ENCODE measurements around the gene MDP1.

The MDP1 gene

GRCh38 chr14:24211311-24211710 is 4.6 kb downstream of the MDP1 start:
- TF ChIP-seq ZNF8 (CRISPR knock-in tag; IDR thresholded peaks at IDR 0.05) (no peak), ZNF565 (CRISPR knock-in tag; conservative IDR thresholded peaks at IDR 0.05; ENCODE audit: low read depth) (no peak), TOX (CRISPR knock-in tag; IDR thresholded peaks at IDR 0.05; ENCODE audit: borderline replicate concordance) (no peak), TSHZ2 (CRISPR knock-in tag; IDR thresholded peaks at IDR 0.05) (no peak), POU6F1 (CRISPR knock-in tag; IDR thresholded peaks at IDR 0.05; ENCODE audit: borderline replicate concordance, low read depth) (no peak), BACH2 (CRISPR knock-in tag; IDR thresholded peaks at IDR 0.05; ENCODE audit: borderline replicate concordance) (no peak), ZNF70 (CRISPR knock-in tag; IDR thresholded peaks at IDR 0.05) (no peak), PPARA (CRISPR knock-in tag; IDR thresholded peaks at IDR 0.05; ENCODE audit: borderline replicate concordance) (no peak), ISL1 (CRISPR knock-in tag; IDR thresholded peaks at IDR 0.05) (no peak)
- no peak for ATAC-seq

GRCh38 chr14:24207625-24208024 is 8.2 kb downstream of the MDP1 start:
- no peak for ATAC-seq
- no peak for TF ChIP-seq CSDC2 (CRISPR knock-in tag; IDR thresholded peaks at IDR 0.05)
- TF ChIP-seq OSR1 (CRISPR knock-in tag; IDR thresholded peaks at IDR 0.05): no peak
- TF ChIP-seq RARB (CRISPR knock-in tag; IDR thresholded peaks at IDR 0.05): no peak
- TF ChIP-seq, protein P1, sequence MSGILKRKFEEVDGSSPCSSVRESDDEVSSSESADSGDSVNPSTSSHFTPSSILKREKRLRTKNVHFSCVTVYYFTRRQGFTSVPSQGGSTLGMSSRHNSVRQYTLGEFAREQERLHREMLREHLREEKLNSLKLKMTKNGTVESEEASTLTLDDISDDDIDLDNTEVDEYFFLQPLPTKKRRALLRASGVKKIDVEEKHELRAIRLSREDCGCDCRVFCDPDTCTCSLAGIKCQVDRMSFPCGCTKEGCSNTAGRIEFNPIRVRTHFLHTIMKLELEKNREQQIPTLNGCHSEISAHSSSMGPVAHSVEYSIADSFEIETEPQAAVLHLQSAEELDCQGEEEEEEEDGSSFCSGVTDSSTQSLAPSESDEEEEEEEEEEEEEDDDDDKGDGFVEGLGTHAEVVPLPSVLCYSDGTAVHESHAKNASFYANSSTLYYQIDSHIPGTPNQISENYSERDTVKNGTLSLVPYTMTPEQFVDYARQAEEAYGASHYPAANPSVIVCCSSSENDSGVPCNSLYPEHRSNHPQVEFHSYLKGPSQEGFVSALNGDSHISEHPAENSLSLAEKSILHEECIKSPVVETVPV (CRISPR knock-in tag; IDR thresholded peaks at IDR 0.05): no peak
- no peak for TF ChIP-seq SNAI2 (CRISPR knock-in tag; IDR thresholded peaks at IDR 0.05)
- no peak for TF ChIP-seq BACH2 (CRISPR knock-in tag; IDR thresholded peaks at IDR 0.05; ENCODE audit: borderline replicate concordance)
- TF ChIP-seq ARNTL (CRISPR knock-in tag; IDR thresholded peaks at IDR 0.05; ENCODE audit: borderline replicate concordance, low read depth): no peak
- no peak for TF ChIP-seq ZNF70 (CRISPR knock-in tag; IDR thresholded peaks at IDR 0.05)
- no peak for TF ChIP-seq ZFP30 (CRISPR knock-in tag; IDR thresholded peaks at IDR 0.05)
- TF ChIP-seq ZFP3 (CRISPR knock-in tag; IDR thresholded peaks at IDR 0.05): no peak
- no peak for TF ChIP-seq POU6F1 (CRISPR knock-in tag; IDR thresholded peaks at IDR 0.05; ENCODE audit: borderline replicate concordance, low read depth)
- no peak for TF ChIP-seq TOX (CRISPR knock-in tag; IDR thresholded peaks at IDR 0.05; ENCODE audit: borderline replicate concordance)
- TF ChIP-seq PPARA (CRISPR knock-in tag; IDR thresholded peaks at IDR 0.05; ENCODE audit: borderline replicate concordance): no peak

DNA sequence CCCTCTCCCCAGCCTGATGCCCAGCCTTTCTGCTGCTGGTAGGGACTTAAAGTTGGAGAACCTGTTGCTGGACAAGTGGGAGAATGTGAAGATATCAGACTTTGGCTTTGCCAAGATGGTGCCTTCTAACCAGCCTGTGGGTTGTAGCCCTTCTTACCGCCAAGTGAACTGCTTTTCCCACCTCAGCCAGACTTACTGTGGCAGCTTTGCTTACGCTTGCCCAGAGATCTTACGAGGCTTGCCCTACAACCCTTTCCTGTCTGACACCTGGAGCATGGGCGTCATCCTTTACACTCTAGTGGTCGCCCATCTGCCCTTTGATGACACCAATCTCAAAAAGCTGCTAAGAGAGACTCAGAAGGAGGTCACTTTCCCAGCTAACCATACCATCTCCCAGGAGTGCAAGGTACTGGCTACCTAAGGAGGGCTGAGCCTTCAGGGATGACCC is 8.7 kb downstream of the MDP1 start:
- TF ChIP-seq POU6F1 (CRISPR knock-in tag; IDR thresholded peaks at IDR 0.05; ENCODE audit: borderline replicate concordance, low read depth): no peak
- ATAC-seq: no peak

- ATAC-seq: no peak
- TF ChIP-seq BACH2 (CRISPR knock-in tag; IDR thresholded peaks at IDR 0.05; ENCODE audit: borderline replicate concordance) (no peak), PPARA (CRISPR knock-in tag; IDR thresholded peaks at IDR 0.05; ENCODE audit: borderline replicate concordance) (no peak), ISL1 (CRISPR knock-in tag; IDR thresholded peaks at IDR 0.05) (no peak), ZNF8 (CRISPR knock-in tag; IDR thresholded peaks at IDR 0.05) (no peak), TOX (CRISPR knock-in tag; IDR thresholded peaks at IDR 0.05; ENCODE audit: borderline replicate concordance) (no peak), ZFP3 (CRISPR knock-in tag; IDR thresholded peaks at IDR 0.05) (no peak), CREB5 (CRISPR knock-in tag; IDR thresholded peaks at IDR 0.05; ENCODE audit: low read depth) (no peak)
- TF ChIP-seq, protein P2, sequence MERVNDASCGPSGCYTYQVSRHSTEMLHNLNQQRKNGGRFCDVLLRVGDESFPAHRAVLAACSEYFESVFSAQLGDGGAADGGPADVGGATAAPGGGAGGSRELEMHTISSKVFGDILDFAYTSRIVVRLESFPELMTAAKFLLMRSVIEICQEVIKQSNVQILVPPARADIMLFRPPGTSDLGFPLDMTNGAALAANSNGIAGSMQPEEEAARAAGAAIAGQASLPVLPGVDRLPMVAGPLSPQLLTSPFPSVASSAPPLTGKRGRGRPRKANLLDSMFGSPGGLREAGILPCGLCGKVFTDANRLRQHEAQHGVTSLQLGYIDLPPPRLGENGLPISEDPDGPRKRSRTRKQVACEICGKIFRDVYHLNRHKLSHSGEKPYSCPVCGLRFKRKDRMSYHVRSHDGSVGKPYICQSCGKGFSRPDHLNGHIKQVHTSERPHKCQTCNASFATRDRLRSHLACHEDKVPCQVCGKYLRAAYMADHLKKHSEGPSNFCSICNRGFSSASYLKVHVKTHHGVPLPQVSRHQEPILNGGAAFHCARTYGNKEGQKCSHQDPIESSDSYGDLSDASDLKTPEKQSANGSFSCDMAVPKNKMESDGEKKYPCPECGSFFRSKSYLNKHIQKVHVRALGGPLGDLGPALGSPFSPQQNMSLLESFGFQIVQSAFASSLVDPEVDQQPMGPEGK (CRISPR knock-in tag; IDR thresholded peaks at IDR 0.05; ENCODE audit: borderline replicate concordance): no peak
- TF ChIP-seq, protein P1 (CRISPR knock-in tag; IDR thresholded peaks at IDR 0.05): no peak
Measured at GRCh38 chr14:24206260-24207103, 9.4 kb downstream of the MDP1 start.

Data from SK-N-SH treated with all-trans-retinoic acid at 6 μM for 48 hours (cell line).